GM18508 (cell line): Measurements from ENCODE around the gene TGFBRAP1.
A peak's percentile ranks its signal among the peaks of the same experiment; 100 is the strongest.
"Not testable (repeated sequence)": the region's sequence is repeated elsewhere in the genome, so short reads cannot be mapped to it uniquely, and the experiment has no call there.

Experiments used
- ATAC-seq: cut with Tn5 transposase; IDR thresholded peaks from one replicate; pipeline ENCODE4 v1.9.1; 2021; ENCODE audit warnings: moderate number of reproducible peaks; ENCODE audit not compliant: insufficient read depth, unreplicated experiment

The TGFBRAP1 gene

DNA sequence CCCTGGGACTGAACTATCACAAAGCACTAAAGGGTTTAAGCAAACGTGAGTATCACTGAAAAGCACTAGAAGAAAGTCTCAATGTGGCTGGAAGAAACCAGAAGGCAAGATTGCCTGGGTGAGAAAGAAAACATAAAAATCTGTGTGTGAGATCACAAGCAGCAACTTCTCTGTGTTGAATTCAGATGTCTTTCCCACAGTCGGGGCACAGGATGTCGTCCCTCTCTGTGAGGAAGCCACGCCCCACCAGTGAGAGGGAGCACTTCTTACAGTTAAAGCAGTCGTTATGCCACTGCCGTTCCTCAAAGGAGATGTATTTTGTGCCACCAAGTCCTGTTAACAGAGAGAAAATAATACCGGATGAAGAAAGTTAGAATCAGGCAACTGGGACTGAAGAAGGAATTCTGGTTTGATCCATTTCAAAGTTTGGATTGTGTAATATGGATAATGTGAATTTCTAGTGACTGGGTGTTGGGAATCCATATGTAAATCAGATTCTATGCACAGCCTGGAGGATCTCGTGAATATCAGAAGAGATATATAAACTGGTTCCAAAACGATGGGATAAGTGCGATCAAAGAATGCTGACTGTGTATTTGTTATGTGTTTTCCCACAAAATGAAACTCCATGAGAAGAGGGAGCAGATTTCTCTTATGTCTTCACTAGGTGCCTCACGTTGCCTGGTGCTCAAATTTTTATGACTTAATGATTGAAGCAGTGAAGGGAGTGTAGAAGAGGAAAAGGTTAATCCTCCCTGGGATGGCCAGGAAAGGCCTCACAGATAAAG, 31.8 kb upstream of the TGFBRAP1 start:
- no peak for ATAC-seq

DNA sequence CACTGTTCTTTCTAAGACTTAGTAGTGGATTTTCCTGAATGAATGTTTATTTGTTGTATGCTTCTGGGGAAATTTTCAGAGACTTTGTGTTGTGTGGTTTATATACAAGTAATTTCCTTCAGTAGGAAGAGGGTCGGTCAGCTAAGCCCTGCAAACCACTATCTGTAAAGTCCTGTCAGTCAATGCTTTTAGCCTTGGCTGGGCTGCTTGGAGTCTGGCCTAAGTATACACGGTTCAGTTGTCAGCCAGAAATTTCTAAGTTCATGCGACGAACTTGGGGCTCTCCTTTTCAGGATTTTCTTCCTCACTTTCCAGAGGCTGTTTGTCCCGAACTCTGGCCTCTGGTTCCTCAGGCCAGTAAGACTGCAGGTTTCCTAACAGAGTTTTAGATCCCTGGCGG, 29.1 kb upstream of the TGFBRAP1 start:
- ATAC-seq = no peak

GRCh38 chr2:105357122-105357521, 27.6 kb upstream of the TGFBRAP1 start:
- ATAC-seq = no peak

GRCh38 chr2:105344704-105345345, 15.3 kb upstream of the TGFBRAP1 start:
- ATAC-seq = no peak

DNA sequence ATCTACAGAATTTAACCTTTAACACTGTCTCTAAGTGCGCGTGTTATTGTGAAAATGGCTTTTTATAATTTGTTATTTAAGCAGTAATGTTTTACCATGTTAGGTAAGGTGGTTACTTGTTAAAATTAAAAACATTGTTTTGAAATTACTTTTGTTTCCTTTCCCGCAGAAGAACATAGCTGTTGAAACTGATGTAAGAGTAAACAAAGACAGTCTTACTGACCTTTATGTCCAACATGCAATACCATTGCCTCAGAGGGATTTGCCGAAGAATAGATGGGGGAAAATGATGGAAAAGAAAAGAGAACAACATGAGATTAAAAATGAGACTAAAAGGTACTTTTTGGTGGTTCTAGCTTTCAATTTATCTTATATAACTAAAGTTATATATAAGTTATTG, 9.9 kb upstream of the TGFBRAP1 start:
- no peak for ATAC-seq

GRCh38 chr2:105338020-105338385, 8.5 kb upstream of the TGFBRAP1 start:
- ATAC-seq = no peak

GRCh38 chr2:105337122-105338019, 7.8 kb upstream of the TGFBRAP1 start, which contains the start of gene C2orf49:
C2orf49 (plus strand) TSS chr2:105337540; CDS start chr2:105337588, 48 bp downstream.
- peak; percentile 71 for ATAC-seq

- no peak for ATAC-seq
Observed at GRCh38 chr2:105336786-105337121, 7.2 kb upstream of the TGFBRAP1 start.

DNA sequence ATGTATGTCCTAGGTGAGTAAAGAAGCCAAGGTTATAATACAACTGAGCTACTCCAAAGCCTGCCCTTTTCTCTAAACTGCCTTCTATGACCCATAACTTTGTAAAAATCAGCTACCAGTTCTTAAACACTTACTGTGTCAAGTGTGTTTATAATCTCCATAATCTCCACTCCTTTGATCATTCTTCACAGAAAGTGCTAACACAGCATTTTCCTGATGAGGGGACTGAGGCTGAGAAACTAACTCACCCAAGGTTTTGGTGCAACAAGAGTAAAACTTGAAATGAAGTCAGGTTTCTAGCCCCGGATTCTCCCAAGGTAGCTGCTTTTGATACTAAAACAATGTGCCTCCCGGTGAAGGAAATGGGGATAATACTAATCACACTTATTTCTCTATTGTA, 5.9 kb upstream of the TGFBRAP1 start:
- no peak for ATAC-seq

GRCh38 chr2:105334211-105334610, 4.7 kb upstream of the TGFBRAP1 start:
- ATAC-seq = no peak

DNA sequence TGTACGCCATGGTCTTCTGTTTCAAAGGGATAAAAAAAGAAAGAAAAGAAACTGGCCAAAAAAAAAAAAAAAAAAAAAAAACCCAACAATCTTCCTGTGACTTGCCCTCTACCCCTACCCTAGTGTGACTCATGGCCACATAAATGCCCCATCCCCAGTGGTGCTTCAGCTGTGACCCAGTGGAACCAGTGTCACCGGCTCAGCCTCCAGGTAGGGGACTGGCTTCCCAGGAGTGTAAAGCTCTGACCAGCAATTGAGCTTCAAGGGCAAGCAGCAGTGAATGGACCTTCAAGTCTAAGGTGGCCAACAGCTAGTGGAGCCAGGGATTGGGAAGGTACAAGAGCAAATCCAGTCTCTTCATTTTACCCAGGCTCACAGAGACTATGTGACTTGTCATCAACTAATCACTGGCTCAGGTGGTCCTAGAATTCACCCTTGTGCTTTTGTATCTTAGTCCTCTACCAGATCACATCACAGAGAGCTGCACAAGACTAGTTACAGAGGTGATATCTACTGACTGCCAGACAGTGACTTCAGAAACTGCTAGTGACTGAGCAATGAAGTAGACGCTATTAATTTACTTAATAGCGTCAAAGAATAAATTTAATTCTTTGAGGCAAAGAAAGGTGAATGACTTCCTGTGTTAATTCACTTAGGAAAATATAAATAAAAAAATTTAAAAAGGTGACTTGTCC, 1.3 kb upstream of the TGFBRAP1 start:
- ATAC-seq = no peak

- no peak for ATAC-seq
Observed at GRCh38 chr2:105329197-105329554, 359 bp downstream of the TGFBRAP1 start.

- no peak for ATAC-seq
Observed at GRCh38 chr2:105328281-105329196, 996 bp downstream of the TGFBRAP1 start.

DNA sequence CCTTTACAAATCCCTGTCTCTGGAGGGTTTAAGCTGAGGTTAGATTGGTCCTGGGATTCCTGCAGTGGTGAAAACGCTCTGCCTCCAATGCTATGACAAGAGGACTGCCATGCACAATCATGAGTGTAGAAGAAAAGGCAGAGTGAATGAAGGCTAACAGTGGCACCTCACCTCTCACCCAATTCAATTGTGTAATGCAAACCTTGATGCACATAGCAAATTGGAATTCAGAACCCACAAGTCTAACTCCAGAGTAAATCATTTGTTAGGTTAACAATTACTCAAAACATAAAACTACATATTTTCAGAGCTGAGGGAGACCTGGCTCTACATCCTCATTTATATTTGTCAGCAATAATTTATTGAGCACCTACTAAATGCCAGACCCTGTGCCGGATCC, 1.8 kb downstream of the TGFBRAP1 start:
- no peak for ATAC-seq

DNA sequence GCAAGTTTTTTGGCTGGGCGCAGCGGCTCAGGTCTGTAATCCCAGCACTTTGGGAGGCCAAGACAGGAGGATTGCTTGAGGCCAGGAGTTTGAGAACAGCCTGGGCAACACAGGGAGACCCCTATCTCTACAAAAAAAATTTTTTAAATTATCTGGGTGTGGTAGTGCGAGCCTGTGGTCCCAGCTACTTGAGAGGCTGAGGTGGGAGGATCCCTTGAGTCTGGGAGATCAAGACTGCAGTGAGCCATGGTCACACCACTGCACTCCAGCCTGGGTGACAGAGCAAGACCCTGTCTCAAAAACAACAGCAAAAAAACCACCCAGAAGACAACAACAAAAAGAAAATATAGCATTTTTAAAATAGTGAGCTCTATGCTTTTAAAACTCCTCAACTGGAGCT, 2.3 kb downstream of the TGFBRAP1 start:
- ATAC-seq = not testable (repeated sequence)

DNA sequence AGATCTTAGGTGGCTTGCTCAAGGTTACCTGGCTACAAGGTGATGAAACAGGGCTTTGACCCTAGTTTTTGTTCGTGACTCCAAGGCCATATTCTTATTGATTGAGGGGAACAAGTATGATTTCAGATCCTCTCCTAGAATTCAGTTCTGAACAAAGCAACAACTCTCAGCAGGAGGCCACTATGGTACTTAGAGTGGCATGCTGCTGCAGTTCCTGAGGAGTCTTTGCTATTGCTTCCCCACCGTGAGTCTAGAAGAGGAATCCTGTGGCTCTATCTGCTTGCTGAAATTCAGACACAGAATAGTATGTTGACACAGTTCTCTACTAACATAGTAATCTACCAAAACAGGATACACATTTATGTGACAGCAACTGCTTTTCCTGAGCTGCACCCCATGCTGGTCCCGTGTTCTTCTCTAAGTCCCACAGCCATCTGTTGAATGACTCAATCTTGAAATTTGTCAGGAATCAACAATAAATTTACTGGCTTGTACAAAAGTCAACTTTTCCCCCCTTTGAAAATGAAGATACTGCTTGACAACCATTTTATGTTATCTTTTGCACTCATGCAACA, 4.1 kb downstream of the TGFBRAP1 start:
- ATAC-seq = no peak

- no peak for ATAC-seq
Observed at GRCh38 chr2:105324732-105325131, 4.8 kb downstream of the TGFBRAP1 start.

- ATAC-seq = no peak
Observed at GRCh38 chr2:105324101-105324500, 5.4 kb downstream of the TGFBRAP1 start.

- no peak for ATAC-seq
Observed at GRCh38 chr2:105323111-105323510, 6.4 kb downstream of the TGFBRAP1 start.
